ENCODE data around the gene SCAPER. TPM values are rescaled to one million over a fixed set of nuclear protein-coding genes. Genes with fewer than 3 reads are reported as not detected.
A peak's percentile ranks its signal among the peaks of the same experiment; 100 is the strongest.

The SCAPER gene
- total RNA-seq, 1 donor from 2014 or later, result 42.6 TPM

DNA sequence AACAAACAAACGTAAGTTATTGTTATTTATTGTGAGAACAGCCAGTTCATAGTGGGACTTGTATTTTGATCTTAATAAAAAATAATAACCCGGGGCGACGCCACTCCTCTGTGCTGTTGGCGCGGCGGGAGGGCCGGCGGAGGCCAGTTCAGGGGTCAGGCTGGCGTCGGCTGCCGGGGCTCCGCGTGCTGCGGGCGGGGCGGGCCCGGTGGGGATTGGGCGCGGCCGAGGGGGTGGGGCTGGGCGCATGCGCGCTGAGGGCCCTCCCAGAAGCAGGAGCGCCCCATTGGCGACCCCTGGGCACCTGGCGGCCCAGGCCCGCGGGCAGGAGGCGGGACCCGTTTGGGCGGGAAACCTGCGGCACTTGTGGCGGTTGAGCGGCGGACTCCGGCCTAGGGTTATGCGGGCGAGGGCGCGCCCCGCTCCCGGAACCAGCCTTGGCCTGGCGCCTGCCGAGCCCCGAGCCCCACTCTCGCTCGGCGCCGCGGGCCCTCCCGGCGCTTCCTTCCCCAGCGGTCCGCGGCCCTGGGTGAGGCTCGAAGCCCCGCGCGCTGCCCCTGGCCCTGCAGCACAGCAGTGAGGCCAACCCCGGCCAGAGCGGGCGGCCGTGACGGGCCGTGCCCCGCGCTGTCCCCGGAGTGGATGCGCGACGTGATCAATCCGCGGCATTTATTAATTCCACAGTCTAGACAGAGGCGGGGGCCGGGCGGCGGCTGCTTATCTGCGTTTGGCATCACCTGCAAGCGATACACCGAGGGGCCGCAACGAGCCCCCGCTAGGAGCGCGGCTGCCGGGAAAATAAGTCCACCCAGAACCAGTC is 562.5 kb downstream of the SCAPER start:
- H3K27me3 ChIP-seq (ENCODE audit: low read depth), result peaks cover 100% of the 10 kb centered on the region
- H3K4me3 ChIP-seq, result peak overlapping the region; percentile 61
- DNase-seq, result no peak
- H3K4me1 ChIP-seq, result peaks cover 72% of the 10 kb centered on the region
- no peaks in the 10 kb centered on the region for H3K9me3 ChIP-seq (replicated peaks)
- intact Hi-C loops (cut with micrococcal nuclease), result no loop called here
- H3K36me3 ChIP-seq, result no peaks in the 10 kb centered on the region
- TF ChIP-seq, protein P1, sequence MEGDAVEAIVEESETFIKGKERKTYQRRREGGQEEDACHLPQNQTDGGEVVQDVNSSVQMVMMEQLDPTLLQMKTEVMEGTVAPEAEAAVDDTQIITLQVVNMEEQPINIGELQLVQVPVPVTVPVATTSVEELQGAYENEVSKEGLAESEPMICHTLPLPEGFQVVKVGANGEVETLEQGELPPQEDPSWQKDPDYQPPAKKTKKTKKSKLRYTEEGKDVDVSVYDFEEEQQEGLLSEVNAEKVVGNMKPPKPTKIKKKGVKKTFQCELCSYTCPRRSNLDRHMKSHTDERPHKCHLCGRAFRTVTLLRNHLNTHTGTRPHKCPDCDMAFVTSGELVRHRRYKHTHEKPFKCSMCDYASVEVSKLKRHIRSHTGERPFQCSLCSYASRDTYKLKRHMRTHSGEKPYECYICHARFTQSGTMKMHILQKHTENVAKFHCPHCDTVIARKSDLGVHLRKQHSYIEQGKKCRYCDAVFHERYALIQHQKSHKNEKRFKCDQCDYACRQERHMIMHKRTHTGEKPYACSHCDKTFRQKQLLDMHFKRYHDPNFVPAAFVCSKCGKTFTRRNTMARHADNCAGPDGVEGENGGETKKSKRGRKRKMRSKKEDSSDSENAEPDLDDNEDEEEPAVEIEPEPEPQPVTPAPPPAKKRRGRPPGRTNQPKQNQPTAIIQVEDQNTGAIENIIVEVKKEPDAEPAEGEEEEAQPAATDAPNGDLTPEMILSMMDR (IDR thresholded peaks at IDR 0.05; ENCODE audit: borderline replicate concordance), result no peak
- no peak overlapping the region for H3K27ac ChIP-seq (replicated peaks)

- Histone ChIP-seq H3K4me3 (peak overlapping the region; percentile 61), H3K27ac (replicated peaks) (no peak overlapping the region), H3K4me1 (peaks cover 74% of the 10 kb centered on the region), H3K27me3 (ENCODE audit: low read depth) (peaks cover 100% of the 10 kb centered on the region), H3K9me3 (replicated peaks) (no peaks in the 10 kb centered on the region), H3K36me3 (no peaks in the 10 kb centered on the region)
- DNase-seq, result no peak
- intact Hi-C loops (cut with micrococcal nuclease), result no loop called here
- TF ChIP-seq, protein P1 (IDR thresholded peaks at IDR 0.05; ENCODE audit: borderline replicate concordance), result no peak
These were observed 563.1 kb downstream of the SCAPER start for GRCh38 chr15:76342058-76342381.

DNA sequence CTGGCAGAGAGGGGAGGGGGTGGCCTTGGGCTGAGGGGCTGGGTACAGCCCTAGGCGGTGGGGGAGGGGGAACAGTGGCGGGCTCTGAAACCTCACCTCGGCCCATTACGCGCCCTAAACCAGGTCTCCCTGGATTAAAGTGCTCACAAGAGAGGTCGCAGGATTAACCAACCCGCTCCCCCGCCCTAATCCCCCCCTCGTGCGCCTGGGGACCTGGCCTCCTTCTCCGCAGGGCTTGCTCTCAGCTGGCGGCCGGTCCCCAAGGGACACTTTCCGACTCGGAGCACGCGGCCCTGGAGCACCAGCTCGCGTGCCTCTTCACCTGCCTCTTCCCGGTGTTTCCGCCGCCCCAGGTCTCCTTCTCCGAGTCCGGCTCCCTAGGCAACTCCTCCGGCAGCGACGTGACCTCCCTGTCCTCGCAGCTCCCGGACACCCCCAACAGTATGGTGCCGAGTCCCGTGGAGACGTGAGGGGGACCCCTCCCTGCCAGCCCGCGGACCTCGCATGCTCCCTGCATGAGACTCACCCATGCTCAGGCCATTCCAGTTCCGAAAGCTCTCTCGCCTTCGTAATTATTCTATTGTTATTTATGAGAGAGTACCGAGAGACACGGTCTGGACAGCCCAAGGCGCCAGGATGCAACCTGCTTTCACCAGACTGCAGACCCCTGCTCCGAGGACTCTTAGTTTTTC is 563.6 kb downstream of the SCAPER start:
- H3K36me3 ChIP-seq, result no peaks in the 10 kb centered on the region
- no peaks in the 10 kb centered on the region for H3K9me3 ChIP-seq (replicated peaks)
- H3K4me3 ChIP-seq, result peak overlapping the region; percentile 61
- TF ChIP-seq, protein P1 (IDR thresholded peaks at IDR 0.05; ENCODE audit: borderline replicate concordance), result no peak
- H3K4me1 ChIP-seq, result peaks cover 74% of the 10 kb centered on the region
- DNase-seq, result no peak
- intact Hi-C loops (cut with micrococcal nuclease), result no loop called here
- peaks cover 100% of the 10 kb centered on the region for H3K27me3 ChIP-seq (ENCODE audit: low read depth)
- no peak overlapping the region for H3K27ac ChIP-seq (replicated peaks)

DNA sequence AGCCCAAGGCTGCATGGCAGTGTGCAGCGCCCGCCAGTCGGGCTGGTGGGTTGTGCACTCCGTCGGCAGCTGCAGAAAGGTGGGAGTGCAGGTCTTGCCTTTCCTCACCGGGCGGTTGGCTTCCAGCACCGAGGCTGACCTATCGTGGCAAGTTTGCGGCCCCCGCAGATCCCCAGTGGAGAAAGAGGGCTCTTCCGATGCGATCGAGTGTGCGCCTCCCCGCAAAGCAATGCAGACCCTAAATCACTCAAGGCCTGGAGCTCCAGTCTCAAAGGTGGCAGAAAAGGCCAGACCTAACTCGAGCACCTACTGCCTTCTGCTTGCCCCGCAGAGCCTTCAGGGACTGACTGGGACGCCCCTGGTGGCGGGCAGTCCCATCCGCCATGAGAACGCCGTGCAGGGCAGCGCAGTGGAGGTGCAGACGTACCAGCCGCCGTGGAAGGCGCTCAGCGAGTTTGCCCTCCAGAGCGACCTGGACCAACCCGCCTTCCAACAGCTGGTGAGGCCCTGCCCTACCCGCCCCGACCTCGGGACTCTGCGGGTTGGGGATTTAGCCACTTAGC is 564.3 kb downstream of the SCAPER start:
- peaks cover 100% of the 10 kb centered on the region for H3K27me3 ChIP-seq (ENCODE audit: low read depth)
- peaks cover 74% of the 10 kb centered on the region for H3K4me1 ChIP-seq
- no peak overlapping the region for H3K27ac ChIP-seq (replicated peaks)
- no peak for DNase-seq
- H3K36me3 ChIP-seq, result no peaks in the 10 kb centered on the region
- no peaks in the 10 kb centered on the region for H3K9me3 ChIP-seq (replicated peaks)
- H3K4me3 ChIP-seq, result peak overlapping the region; percentile 61
- TF ChIP-seq, protein P1 (IDR thresholded peaks at IDR 0.05; ENCODE audit: borderline replicate concordance), result peak; percentile 26
- intact Hi-C loops (cut with micrococcal nuclease), result no loop called here

DNA sequence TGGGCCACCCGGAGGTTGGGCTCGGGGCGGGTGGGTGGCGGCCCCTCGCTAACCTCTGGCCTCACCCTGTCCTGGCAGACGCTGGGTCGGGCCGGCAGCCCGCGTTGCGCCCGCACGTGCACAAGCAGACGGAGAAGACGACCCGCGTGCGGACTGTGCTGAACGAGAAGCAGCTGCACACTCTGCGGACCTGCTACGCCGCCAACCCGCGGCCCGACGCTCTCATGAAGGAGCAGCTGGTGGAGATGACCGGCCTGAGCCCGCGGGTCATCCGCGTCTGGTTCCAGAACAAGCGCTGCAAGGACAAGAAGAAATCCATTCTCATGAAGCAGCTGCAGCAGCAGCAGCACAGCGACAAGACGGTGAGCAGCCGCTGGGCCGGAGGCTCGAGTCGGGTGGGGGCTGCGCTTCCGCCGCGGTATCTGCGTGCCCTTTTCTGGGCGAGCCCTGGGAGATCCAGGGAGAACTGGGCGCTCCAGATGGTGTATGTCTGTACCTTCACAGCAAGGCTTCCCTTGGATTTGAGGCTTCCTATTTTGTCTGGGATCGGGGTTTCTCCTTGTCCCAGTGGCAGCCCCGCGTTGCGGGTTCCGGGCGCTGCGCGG is 564.8 kb downstream of the SCAPER start:
- Histone ChIP-seq H3K4me3 (peak overlapping the region; percentile 61), H3K36me3 (no peaks in the 10 kb centered on the region), H3K4me1 (peaks cover 74% of the 10 kb centered on the region), H3K9me3 (replicated peaks) (no peaks in the 10 kb centered on the region), H3K27me3 (ENCODE audit: low read depth) (peaks cover 100% of the 10 kb centered on the region), H3K27ac (replicated peaks) (no peak overlapping the region)
- intact Hi-C loops (cut with micrococcal nuclease), result no loop called here
- no peak for DNase-seq
- TF ChIP-seq, protein P1 (IDR thresholded peaks at IDR 0.05; ENCODE audit: borderline replicate concordance), result no peak

Measured in left ventricle myocardium inferior (tissue), 1 donor.